ENCODE results near the gene ERN1. TPM values are rescaled to one million over a fixed set of nuclear protein-coding genes. Genes with fewer than 3 reads are reported as not detected.
A peak's percentile ranks its signal among the peaks of the same experiment; 100 is the strongest.
"Not testable (repeated sequence)": the region's sequence is repeated elsewhere in the genome, so short reads cannot be mapped to it uniquely, and the experiment has no call there.

ERN1 gene
- 79.5 and 87.0 TPM in 2 replicates for total RNA-seq (2022)
- percentile 92 among the genes with signal in this experiment for Bru-seq, nascent RNA
- BruChase-seq, experiment 1, labeled RNA remaining after a 6-hour chase, result percentile 89 among the genes with signal in this experiment
- percentile 85 among the genes with signal in this experiment for BruChase-seq, experiment 2, labeled RNA remaining after a 2-hour chase
- long read RNA-seq, full-length matches to known transcripts, result 20 of 39 reads
- long read RNA-seq, partial matches to known transcripts, result 15 of 39 reads
- long read RNA-seq, other reads (novel, unspliced or antisense), result 4 of 39 reads

DNA sequence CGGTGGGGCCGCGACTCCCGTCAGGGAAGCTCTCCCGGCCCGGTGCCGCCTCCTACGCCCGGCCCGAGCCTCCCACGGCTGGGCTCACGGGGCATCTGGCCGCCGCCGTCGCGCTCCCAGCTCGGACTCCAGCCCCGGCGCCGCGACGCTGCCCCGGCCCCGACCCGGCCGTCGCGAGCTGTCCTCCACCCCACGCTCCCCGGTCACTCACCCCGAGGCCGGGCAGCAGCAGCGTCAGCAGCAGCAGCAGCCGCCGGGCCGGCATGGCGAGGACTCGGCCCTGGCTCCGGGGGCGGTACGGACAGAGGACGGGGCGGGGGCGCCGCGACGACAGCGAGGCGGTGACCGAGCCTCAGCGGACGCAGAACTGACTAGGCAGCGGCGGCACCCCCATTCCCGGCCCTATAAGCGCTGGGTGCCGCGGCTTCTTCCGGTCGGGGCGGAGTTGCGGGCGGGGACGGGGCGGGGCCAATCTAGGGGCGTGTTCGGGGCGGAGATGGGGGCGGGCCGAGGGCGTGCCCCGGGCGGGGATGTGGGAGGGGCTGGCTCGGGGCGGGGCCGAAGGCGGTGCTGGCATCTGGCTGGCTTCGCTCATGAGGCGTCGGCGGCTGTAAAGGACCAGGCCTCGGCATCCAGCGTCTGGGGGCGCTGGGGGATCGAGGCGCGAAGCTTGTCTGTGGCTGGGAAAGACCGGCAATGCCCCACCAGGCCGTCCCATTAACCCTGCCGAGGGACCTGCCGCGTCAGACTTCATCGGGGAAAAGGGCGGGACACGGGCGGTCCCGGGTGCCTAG is at the start of gene ERN1:
Gene ERN1, minus strand, starts transcription at position 380 of the 794 bp plus-strand sequence. Its CDS starts 115 bp downstream, at position 265.
- BruUV-seq (replicated peaks), result no TSS peak
- Mint-ChIP-seq H3K4me3 (ENCODE audit: unreplicated experiment) (peak within 1 kb of the TSS; percentile 94), H3K4me1 (ENCODE audit: insufficient read depth, unreplicated experiment) (peaks cover 18% of the 10 kb centered on the region), H3K36me3 (ENCODE audit: insufficient read depth, unreplicated experiment) (peaks cover 20% of the 10 kb centered on the region), H3K27me3 (ENCODE audit: insufficient read depth, unreplicated experiment) (no peaks in the 10 kb centered on the region), H3K9me3 (ENCODE audit: unreplicated experiment) (no peaks in the 10 kb centered on the region), H3K27ac (ENCODE audit: low read depth, unreplicated experiment) (peak within 1 kb of the TSS; percentile 93)
- ChIA-PET CTCF (interaction anchor here (0.6 to 11.4 kb wide), 5 partner anchors 18 to 219 kb away, joined by 3 to 350 read pairs (median 5); partner anchors contain the start of genes CSHL1 and GH1), POLR2A (interaction anchor here (0.5 to 8.8 kb wide), 24 partner anchors 9 to 1095 kb away, joined by 3 to 79 read pairs (median 6); no protein-coding TSS in a partner anchor)
- DNase-seq (ENCODE audit: unreplicated experiment), result peak; percentile 93
- intact Hi-C loops (cut with micrococcal nuclease), result loop anchor here (1.0 to 5.0 kb wide), 3 partner anchors 48 to 152 kb away; no protein-coding TSS in a partner anchor
- TF ChIP-seq, protein P1, sequence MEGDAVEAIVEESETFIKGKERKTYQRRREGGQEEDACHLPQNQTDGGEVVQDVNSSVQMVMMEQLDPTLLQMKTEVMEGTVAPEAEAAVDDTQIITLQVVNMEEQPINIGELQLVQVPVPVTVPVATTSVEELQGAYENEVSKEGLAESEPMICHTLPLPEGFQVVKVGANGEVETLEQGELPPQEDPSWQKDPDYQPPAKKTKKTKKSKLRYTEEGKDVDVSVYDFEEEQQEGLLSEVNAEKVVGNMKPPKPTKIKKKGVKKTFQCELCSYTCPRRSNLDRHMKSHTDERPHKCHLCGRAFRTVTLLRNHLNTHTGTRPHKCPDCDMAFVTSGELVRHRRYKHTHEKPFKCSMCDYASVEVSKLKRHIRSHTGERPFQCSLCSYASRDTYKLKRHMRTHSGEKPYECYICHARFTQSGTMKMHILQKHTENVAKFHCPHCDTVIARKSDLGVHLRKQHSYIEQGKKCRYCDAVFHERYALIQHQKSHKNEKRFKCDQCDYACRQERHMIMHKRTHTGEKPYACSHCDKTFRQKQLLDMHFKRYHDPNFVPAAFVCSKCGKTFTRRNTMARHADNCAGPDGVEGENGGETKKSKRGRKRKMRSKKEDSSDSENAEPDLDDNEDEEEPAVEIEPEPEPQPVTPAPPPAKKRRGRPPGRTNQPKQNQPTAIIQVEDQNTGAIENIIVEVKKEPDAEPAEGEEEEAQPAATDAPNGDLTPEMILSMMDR (IDR thresholded peaks at IDR 0.05; ENCODE audit: unreplicated experiment), result no peak

GRCh38 chr17:64179024-64179423 is 49.1 kb upstream of the ERN1 start:
- BruUV-seq (replicated peaks); POLR2A ChIA-PET: not testable (repeated sequence)

DNA sequence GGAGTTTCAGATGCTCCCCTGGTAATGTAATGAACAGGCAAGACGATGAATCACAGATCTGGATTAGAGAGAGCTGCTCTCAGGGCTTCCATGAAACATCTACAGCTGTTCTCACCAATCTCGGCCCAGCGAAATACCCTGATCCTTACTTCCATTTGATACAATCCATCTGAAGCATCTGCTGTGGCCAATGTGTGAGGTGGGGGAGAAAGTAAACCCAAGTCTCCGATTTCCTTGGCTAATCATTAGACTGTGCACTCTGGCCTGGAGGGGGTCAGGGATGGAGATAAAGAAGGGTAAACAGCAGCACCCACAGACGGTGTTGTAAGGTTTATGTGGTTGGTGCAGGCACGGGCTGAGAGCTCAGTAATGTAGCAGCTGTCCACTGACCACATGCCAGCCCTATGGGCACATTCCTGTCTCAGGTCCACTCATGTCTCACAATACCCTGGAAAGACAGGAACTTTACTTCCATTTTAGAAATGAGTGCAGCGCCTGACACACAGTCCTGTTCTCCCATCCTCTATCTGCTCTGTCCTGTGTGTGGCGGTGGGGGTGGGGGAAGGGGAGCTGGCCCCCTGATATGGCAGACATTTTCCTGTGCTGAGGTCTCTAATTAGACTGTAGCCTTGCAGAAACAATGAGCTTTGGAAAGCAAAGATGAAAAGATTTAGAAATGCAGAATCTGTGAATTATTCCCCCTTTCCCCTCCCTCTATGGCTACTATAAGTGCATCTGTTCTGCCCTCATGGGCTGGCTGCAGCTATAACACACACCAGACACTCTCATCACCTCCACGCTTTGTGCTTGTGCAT is 48.3 kb upstream of the ERN1 start:
- Mint-ChIP-seq H3K4me3 (ENCODE audit: unreplicated experiment) (no peak overlapping the region), H3K27me3 (ENCODE audit: insufficient read depth, unreplicated experiment) (no peaks in the 10 kb centered on the region), H3K4me1 (ENCODE audit: insufficient read depth, unreplicated experiment) (peaks cover 13% of the 10 kb centered on the region), H3K27ac (ENCODE audit: low read depth, unreplicated experiment) (no peak overlapping the region), H3K9me3 (ENCODE audit: unreplicated experiment) (no peaks in the 10 kb centered on the region), H3K36me3 (ENCODE audit: insufficient read depth, unreplicated experiment) (peaks cover 85% of the 10 kb centered on the region)
- TF ChIP-seq, protein P1 (IDR thresholded peaks at IDR 0.05; ENCODE audit: unreplicated experiment), result no peak
- no peak for DNase-seq (ENCODE audit: unreplicated experiment)
- ChIA-PET POLR2A (interaction anchor here (0.8 kb wide), 1 partner anchor 9 kb away, joined by 3 read pairs; no protein-coding TSS in a partner anchor), CTCF (interaction anchor here (0.8 to 2.6 kb wide), 3 partner anchors 10 to 104 kb away, joined by 4 to 9 read pairs (median 6); no protein-coding TSS in a partner anchor)
- intact Hi-C loops (cut with micrococcal nuclease), result no loop called here
- no TSS peak for BruUV-seq (replicated peaks)

More at GRCh38 chr17:64179024-64179423, 49.1 kb upstream of the ERN1 start:
- H3K27ac Mint-ChIP-seq (ENCODE audit: low read depth, unreplicated experiment); intact Hi-C loops (cut with micrococcal nuclease); H3K4me3 Mint-ChIP-seq (ENCODE audit: unreplicated experiment); H3K9me3 Mint-ChIP-seq (ENCODE audit: unreplicated experiment); H3K27me3 Mint-ChIP-seq (ENCODE audit: insufficient read depth, unreplicated experiment); DNase-seq (ENCODE audit: unreplicated experiment): not testable (repeated sequence)
- peaks cover 84% of the 10 kb centered on the region for H3K36me3 Mint-ChIP-seq (ENCODE audit: insufficient read depth, unreplicated experiment)
- CTCF ChIA-PET, result interaction anchor here (0.8 to 2.6 kb wide), 3 partner anchors 11 to 103 kb away, joined by 4 to 9 read pairs (median 6); no protein-coding TSS in a partner anchor
- peaks cover 16% of the 10 kb centered on the region for H3K4me1 Mint-ChIP-seq (ENCODE audit: insufficient read depth, unreplicated experiment)

- H3K27ac Mint-ChIP-seq (ENCODE audit: low read depth, unreplicated experiment), result no peak overlapping the region
- BruUV-seq (replicated peaks), result no TSS peak
- H3K4me1 Mint-ChIP-seq (ENCODE audit: insufficient read depth, unreplicated experiment), result peaks cover 13% of the 10 kb centered on the region
- intact Hi-C loops (cut with micrococcal nuclease), result no loop called here
- no peak overlapping the region for H3K4me3 Mint-ChIP-seq (ENCODE audit: unreplicated experiment)
- no peaks in the 10 kb centered on the region for H3K27me3 Mint-ChIP-seq (ENCODE audit: insufficient read depth, unreplicated experiment)
- peaks cover 80% of the 10 kb centered on the region for H3K36me3 Mint-ChIP-seq (ENCODE audit: insufficient read depth, unreplicated experiment)
- no peak for DNase-seq (ENCODE audit: unreplicated experiment)
- ChIA-PET CTCF (interaction anchor here (1.9 to 2.6 kb wide), 2 partner anchors 9 to 17 kb away, joined by 6 to 9 read pairs; no protein-coding TSS in a partner anchor), POLR2A (interaction anchor here (0.6 to 2.0 kb wide), 4 partner anchors 10 to 86 kb away, joined by 3 to 8 read pairs (median 4); partner anchors contain the start of gene TEX2)
- H3K9me3 Mint-ChIP-seq (ENCODE audit: unreplicated experiment), result no peaks in the 10 kb centered on the region
- TF ChIP-seq, protein P1 (IDR thresholded peaks at IDR 0.05; ENCODE audit: unreplicated experiment), result no peak
These were observed 47.5 kb upstream of the ERN1 start for GRCh38 chr17:64177311-64178010.
